HEK293 (cell line): ENCODE measurements around the gene KANK4.

Experiments used
- CTCF ChIA-PET: fragments of 350-600 bp; formaldehyde crosslinking; extraction: SDS; loops from one replicate; lab custom pipeline; 2021; ENCODE audit warnings: antibody characterized with exemption; lab: Yijun Ruan, JAX
- POLR2A ChIA-PET: fragments of 300-600 bp; formaldehyde crosslinking; extraction: SDS; loops from one replicate; lab custom pipeline; 2020; ENCODE audit warnings: antibody characterized with exemption, inconsistent platforms; lab: Yijun Ruan, JAX
- H3K27ac ChIP-seq: fragments of 200-500 bp; sonication (Bioruptor generic); 2 replicates; pipeline ENCODE4 v1.5.1; 2014; ENCODE audit warnings: low read depth, low read length, control low read depth, inconsistent platforms; ENCODE audit errors: extremely low read depth
- H3K36me3 ChIP-seq, 2 experiments: fragments of 200-500 bp in 1 of 2; sonication (Bioruptor generic) in 1 of 2; 1 replicate in 1 of 2; 2 replicates in 1 of 2; pipeline ENCODE4 v1.5.1; 2014 to 2017; ENCODE audit warnings: inconsistent platforms in 2 of 2, low read length in 2 of 2; ENCODE audit not compliant: control insufficient read depth in 2 of 2, insufficient read depth in 1 of 2
- H3K4me1 ChIP-seq: fragments of 200-500 bp; sonication (Bioruptor generic); 2 replicates; pipeline ENCODE4 v1.5.1; 2014; ENCODE audit warnings: mild to moderate bottlenecking, low read length, inconsistent platforms; ENCODE audit not compliant: control insufficient read depth, insufficient read depth
- H3K4me3 ChIP-seq: 2 replicates; pipeline ENCODE4 v1.5.1; 2011; ENCODE audit warnings: low read depth, mild to moderate bottlenecking, control low read depth, low read length, moderate library complexity
- H3K9me3 ChIP-seq: fragments of 200-500 bp; sonication (Bioruptor generic); 2 replicates; pipeline ENCODE4 v1.5.1; 2014; ENCODE audit warnings: low read depth, low read length, inconsistent platforms; ENCODE audit not compliant: control insufficient read depth, insufficient read depth
- BCL11A ChIP-seq: fragments of 450-650 bp; formaldehyde crosslinking; IDR thresholded peaks from 2 replicates; pipeline ENCODE4 v1.5.1; 2016; ENCODE audit warnings: low read depth, missing biosample characterization, missing genetic modification characterization
- GFI1B ChIP-seq: fragments of 450-650 bp; formaldehyde crosslinking; IDR thresholded peaks from 2 replicates; pipeline ENCODE4 v1.5.1; 2016; ENCODE audit warnings: missing biosample characterization, missing genetic modification characterization
- IKZF3 ChIP-seq: fragments of 450-650 bp; IDR thresholded peaks from 2 replicates; pipeline ENCODE4 v1.5.0; 2018; ENCODE audit warnings: missing biosample characterization, mild to moderate bottlenecking, missing genetic modification characterization, moderate library complexity
- KLF16 ChIP-seq: fragments of 450-650 bp; formaldehyde crosslinking; IDR thresholded peaks from 2 replicates; pipeline ENCODE4 v1.5.1; 2017; ENCODE audit warnings: missing biosample characterization, missing genetic modification characterization
- RBAK ChIP-seq: fragments of 450-650 bp; formaldehyde crosslinking; IDR thresholded peaks from 2 replicates; pipeline ENCODE4 v1.5.1; 2016; ENCODE audit warnings: missing biosample characterization, missing genetic modification characterization
- ZNF155 ChIP-seq: fragments of 450-650 bp; formaldehyde crosslinking; IDR thresholded peaks from 2 replicates; pipeline ENCODE4 v1.5.1; 2016; ENCODE audit warnings: missing biosample characterization, missing genetic modification characterization
- ZNF274 ChIP-seq, 2 experiments: fragments of 200-500 bp in 1 of 2; fragments of 450-650 bp in 1 of 2; sonication (Bioruptor generic) in 1 of 2; formaldehyde crosslinking in 1 of 2; IDR thresholded peaks; 2 replicates each; pipeline versions ENCODE4 v1.5.1 to v1.6.1; 2014 to 2016; ENCODE audit warnings: borderline replicate concordance in 1 of 2, inconsistent platforms in 1 of 2, low read length in 1 of 2, missing biosample characterization in 1 of 2, missing genetic modification characterization in 1 of 2
- ZNF394 ChIP-seq: fragments of 450-650 bp; formaldehyde crosslinking; IDR thresholded peaks from 2 replicates; pipeline ENCODE4 v1.5.1; 2016; ENCODE audit warnings: missing biosample characterization, missing genetic modification characterization, mild to moderate bottlenecking, moderate library complexity, borderline replicate concordance
- ZNF624 ChIP-seq: fragments of 450-650 bp; formaldehyde crosslinking; IDR thresholded peaks from 2 replicates; pipeline ENCODE4 v1.5.1; 2017; ENCODE audit warnings: missing biosample characterization, missing genetic modification characterization
- ZNF792 ChIP-seq: fragments of 450-650 bp; formaldehyde crosslinking; IDR thresholded peaks from 2 replicates; pipeline ENCODE4 v1.5.1; 2016; ENCODE audit warnings: missing biosample characterization, missing genetic modification characterization
- ZNF843 ChIP-seq: fragments of 450-650 bp; formaldehyde crosslinking; IDR thresholded peaks from 2 replicates; pipeline ENCODE4 v1.5.1; 2016; ENCODE audit warnings: missing biosample characterization, missing genetic modification characterization
- TF ChIP-seq, protein P1 (sequence below): fragments of 450-650 bp; formaldehyde crosslinking; IDR thresholded peaks from 2 replicates; pipeline ENCODE4 v1.5.1; 2016; ENCODE audit warnings: missing biosample characterization, missing genetic modification characterization, borderline replicate concordance
- TF ChIP-seq, protein P2 (sequence below): fragments of 450-650 bp; formaldehyde crosslinking; IDR thresholded peaks from 2 replicates; pipeline ENCODE4 v1.5.0; 2017; ENCODE audit warnings: missing biosample characterization, missing genetic modification characterization, borderline replicate concordance
- TF ChIP-seq, protein P3 (sequence below): fragments of 450-650 bp; formaldehyde crosslinking; IDR thresholded peaks from 2 replicates; pipeline ENCODE4 v1.5.1; 2016; ENCODE audit warnings: missing biosample characterization, missing genetic modification characterization

Gene KANK4

DNA sequence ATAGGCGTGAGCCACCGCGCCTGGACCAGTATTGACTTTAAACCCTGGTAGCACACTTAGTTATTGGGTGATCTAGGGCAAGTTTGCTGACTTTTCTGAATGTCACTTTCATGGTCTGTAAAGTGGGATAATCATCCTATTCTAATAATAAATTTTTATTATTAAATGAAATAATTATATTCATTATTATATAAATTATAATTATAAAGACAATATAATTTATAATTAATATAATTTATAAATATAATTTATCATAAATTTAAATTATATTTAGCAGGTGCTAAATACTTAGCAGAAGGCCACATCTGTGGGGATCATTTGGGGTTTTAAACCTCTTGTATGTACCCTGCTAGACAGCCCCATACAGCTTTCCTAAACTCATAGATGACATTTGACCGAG lies 59.7 kb downstream of the KANK4 start:
- no peaks in the 10 kb centered on the region for H3K36me3 ChIP-seq
- ChIA-PET POLR2A (no interaction called here), CTCF (no interaction called here)
- no peak overlapping the region for H3K27ac ChIP-seq
- TF ChIP-seq RBAK (tag by site-specific recombination) (no peak), ZNF155 (tag by site-specific recombination) (no peak), ZNF274 (IDR thresholded peaks at IDR 0.05; ENCODE audit: low read length) (no peak), ZNF274 (tag by site-specific recombination; IDR thresholded peaks at IDR 0.05; ENCODE audit: borderline replicate concordance) (no peak), IKZF3 (no peak), KLF16 (tag by site-specific recombination) (no peak), GFI1B (tag by site-specific recombination) (no peak), ZNF394 (tag by site-specific recombination) (no peak), BCL11A (tag by site-specific recombination) (no peak)
- TF ChIP-seq, protein P1, sequence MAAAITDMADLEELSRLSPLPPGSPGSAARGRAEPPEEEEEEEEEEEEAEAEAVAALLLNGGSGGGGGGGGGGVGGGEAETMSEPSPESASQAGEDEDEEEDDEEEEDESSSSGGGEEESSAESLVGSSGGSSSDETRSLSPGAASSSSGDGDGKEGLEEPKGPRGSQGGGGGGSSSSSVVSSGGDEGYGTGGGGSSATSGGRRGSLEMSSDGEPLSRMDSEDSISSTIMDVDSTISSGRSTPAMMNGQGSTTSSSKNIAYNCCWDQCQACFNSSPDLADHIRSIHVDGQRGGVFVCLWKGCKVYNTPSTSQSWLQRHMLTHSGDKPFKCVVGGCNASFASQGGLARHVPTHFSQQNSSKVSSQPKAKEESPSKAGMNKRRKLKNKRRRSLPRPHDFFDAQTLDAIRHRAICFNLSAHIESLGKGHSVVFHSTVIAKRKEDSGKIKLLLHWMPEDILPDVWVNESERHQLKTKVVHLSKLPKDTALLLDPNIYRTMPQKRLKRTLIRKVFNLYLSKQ (tag by site-specific recombination), result no peak
- TF ChIP-seq, protein P2, sequence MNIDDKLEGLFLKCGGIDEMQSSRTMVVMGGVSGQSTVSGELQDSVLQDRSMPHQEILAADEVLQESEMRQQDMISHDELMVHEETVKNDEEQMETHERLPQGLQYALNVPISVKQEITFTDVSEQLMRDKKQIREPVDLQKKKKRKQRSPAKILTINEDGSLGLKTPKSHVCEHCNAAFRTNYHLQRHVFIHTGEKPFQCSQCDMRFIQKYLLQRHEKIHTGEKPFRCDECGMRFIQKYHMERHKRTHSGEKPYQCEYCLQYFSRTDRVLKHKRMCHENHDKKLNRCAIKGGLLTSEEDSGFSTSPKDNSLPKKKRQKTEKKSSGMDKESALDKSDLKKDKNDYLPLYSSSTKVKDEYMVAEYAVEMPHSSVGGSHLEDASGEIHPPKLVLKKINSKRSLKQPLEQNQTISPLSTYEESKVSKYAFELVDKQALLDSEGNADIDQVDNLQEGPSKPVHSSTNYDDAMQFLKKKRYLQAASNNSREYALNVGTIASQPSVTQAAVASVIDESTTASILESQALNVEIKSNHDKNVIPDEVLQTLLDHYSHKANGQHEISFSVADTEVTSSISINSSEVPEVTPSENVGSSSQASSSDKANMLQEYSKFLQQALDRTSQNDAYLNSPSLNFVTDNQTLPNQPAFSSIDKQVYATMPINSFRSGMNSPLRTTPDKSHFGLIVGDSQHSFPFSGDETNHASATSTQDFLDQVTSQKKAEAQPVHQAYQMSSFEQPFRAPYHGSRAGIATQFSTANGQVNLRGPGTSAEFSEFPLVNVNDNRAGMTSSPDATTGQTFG (tag by site-specific recombination), result no peak
- TF ChIP-seq, protein P3, sequence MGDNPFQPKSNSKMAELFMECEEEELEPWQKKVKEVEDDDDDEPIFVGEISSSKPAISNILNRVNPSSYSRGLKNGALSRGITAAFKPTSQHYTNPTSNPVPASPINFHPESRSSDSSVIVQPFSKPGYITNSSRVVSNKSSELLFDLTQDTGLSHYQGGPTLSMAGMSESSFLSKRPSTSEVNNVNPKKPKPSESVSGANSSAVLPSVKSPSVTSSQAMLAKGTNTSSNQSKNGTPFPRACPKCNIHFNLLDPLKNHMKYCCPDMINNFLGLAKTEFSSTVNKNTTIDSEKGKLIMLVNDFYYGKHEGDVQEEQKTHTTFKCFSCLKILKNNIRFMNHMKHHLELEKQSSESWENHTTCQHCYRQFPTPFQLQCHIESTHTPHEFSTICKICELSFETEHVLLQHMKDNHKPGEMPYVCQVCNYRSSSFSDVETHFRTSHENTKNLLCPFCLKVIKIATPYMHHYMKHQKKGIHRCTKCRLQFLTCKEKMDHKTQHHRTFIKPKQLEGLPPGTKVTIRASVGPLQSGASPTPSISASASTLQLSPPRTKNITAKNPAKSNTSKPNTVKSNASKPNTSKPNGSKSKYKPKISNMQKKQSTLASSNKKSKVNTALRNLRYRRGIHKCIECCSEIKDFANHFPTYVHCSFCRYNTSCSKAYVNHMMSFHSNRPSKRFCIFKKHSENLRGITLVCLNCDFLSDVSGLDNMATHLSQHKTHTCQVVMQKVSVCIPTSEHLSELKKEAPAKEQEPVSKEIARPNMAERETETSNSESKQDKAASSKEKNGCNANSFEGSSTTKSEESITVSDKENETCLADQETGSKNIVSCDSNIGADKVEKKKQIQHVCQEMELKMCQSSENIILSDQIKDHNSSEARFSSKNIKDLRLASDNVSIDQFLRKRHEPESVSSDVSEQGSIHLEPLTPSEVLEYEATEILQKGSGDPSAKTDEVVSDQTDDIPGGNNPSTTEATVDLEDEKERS (tag by site-specific recombination), result no peak
- no peak overlapping the region for H3K4me3 ChIP-seq
- H3K9me3 ChIP-seq, result no peaks in the 10 kb centered on the region
- no peaks in the 10 kb centered on the region for H3K4me1 ChIP-seq

DNA sequence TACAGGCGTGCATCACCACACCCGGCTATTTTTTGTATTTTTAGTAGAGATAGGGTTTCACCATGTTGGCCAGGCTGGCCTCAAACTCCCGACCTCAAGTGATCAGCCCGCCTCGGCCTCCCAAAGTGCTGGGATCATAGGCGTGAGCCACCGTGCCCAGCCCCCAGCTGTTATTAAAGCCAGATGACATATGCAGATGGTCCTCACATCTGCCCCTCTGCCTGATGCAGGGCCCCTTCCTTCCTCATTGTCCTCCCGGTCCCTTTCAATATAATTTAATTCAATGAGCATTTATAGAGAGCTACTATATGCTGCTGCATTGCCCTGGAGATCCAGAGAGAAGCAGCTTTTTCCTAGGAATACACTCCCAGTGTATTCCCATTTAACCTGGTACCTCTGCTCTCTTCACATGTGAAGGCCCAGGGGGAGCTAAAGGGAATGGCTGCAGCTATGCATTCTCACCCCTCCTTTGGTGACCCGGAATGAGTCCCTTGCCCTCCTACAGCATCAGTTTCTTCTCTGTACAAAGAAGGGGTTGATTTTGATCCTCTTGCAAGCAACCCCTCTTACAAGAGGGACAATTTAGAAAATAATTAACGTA lies 69.0 kb downstream of the KANK4 start:
- Histone ChIP-seq H3K27ac (no peak overlapping the region), H3K36me3 (no peaks in the 10 kb centered on the region), H3K9me3 (no peaks in the 10 kb centered on the region), H3K4me1 (no peaks in the 10 kb centered on the region), H3K4me3 (no peak overlapping the region)
- ChIA-PET CTCF (interaction anchor here (1.0 kb wide), 1 partner anchor 157 kb away, joined by 5 read pairs; no protein-coding TSS in a partner anchor), POLR2A (no interaction called here)
- TF ChIP-seq ZNF792 (tag by site-specific recombination), result no peak
- TF ChIP-seq ZNF843 (tag by site-specific recombination), result no peak
- TF ChIP-seq, protein P2 (tag by site-specific recombination), result no peak
- TF ChIP-seq ZNF624 (tag by site-specific recombination), result no peak
